C4-2B (cell line): ENCODE results near the gene NEIL1.
"Not testable (repeated sequence)": the region's sequence is repeated elsewhere in the genome, so short reads cannot be mapped to it uniquely, and the experiment has no call there.

Source experiments
- CTCF ChIP-seq: fragments of 450-650 bp; conservative IDR thresholded peaks from 2 replicates; pipeline ENCODE4 v1.5.1; 2017; ENCODE audit warnings: mild to moderate bottlenecking
- ZFX ChIP-seq: fragments of 450-650 bp; IDR thresholded peaks from 2 replicates; pipeline ENCODE4 v1.6.1; 2017

- not testable (repeated sequence) for TF ChIP-seq CTCF, ZFX
Observed at GRCh38 chr15:75319231-75319897, 27.5 kb upstream of the NEIL1 start.
